ENCODE results near the gene GRID2.

The GRID2 gene

GRCh38 chr4:93370256-93370655 lies 1066.5 kb downstream of the GRID2 start:
- TF ChIP-seq TAF1 (IDR thresholded peaks at IDR 0.05; ENCODE audit: borderline replicate concordance, low read depth, low read length) (no peak), POLR2AphosphoS5 (IDR thresholded peaks at IDR 0.05; ENCODE audit: low read depth, low read length) (no peak), POLR2A (IDR thresholded peaks at IDR 0.05; ENCODE audit: low read depth, low read length) (no peak)
- DNase-seq (ENCODE audit: insufficient read length) = no peak
- no peak for FAIRE-seq

DNA sequence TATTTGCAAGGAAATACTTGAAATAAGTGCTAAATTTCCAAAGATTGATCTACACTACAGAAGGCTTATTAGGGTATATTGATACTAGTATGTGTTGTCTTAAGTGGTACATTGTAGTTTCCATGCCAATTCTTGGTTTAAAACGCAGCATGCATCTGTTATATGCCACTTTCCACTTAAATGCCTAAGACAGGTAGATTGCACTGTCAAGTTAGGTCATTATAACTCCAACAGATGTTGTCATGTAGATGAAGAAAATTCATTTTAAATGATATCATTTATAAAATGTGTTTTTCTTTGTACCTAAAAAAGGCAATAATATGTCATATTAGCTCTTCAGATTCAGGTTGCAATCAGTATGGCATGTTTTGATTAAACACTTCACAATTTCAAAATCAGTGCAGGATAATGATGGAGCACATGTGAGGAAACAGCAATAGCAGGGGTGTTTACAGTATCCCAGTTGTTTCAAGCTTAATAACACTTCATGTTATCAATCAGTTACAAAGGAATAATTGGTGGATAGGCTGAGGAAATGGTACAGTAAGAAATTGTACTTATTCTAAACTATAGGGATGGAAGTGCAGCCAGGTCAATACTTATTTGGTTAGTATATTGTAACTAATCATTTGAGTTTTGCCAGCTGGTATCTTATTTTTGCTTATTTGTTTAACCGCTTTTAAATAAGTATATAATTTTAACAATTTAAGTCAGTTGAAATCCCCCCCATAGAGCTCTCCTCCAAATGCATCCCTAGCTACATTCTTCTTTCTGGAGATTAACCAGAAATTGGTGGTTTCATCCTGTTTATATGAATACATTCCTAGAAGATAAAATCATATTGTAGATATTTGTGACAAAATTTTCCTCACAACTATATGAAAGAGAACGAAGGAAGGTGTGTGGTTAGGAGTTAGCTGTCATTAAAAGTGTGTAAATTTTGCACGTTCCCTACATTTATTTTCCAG lies 1070.4 kb downstream of the GRID2 start:
- TF ChIP-seq TAF1 (IDR thresholded peaks at IDR 0.05; ENCODE audit: borderline replicate concordance, low read depth, low read length) (no peak), POLR2A (IDR thresholded peaks at IDR 0.05; ENCODE audit: low read depth, low read length) (no peak), POLR2AphosphoS5 (IDR thresholded peaks at IDR 0.05; ENCODE audit: low read depth, low read length) (no peak)
- DNase-seq (ENCODE audit: insufficient read length) (no peak), FAIRE-seq (no peak)

- no peak for TF ChIP-seq POLR2A (IDR thresholded peaks at IDR 0.05; ENCODE audit: low read depth, low read length)
- TF ChIP-seq POLR2AphosphoS5 (IDR thresholded peaks at IDR 0.05; ENCODE audit: low read depth, low read length) = no peak
- no peak for TF ChIP-seq TAF1 (IDR thresholded peaks at IDR 0.05; ENCODE audit: borderline replicate concordance, low read depth, low read length)
- DNase-seq (ENCODE audit: insufficient read length) (no peak), FAIRE-seq (no peak)
Measured at GRCh38 chr4:93384241-93384640, 1080.5 kb downstream of the GRID2 start.

GRCh38 chr4:93384887-93385286 lies 1081.1 kb downstream of the GRID2 start:
- no peak for DNase-seq (ENCODE audit: insufficient read length)
- TF ChIP-seq TAF1 (IDR thresholded peaks at IDR 0.05; ENCODE audit: borderline replicate concordance, low read depth, low read length) = no peak
- TF ChIP-seq POLR2A (IDR thresholded peaks at IDR 0.05; ENCODE audit: low read depth, low read length) = no peak
- no peak for TF ChIP-seq POLR2AphosphoS5 (IDR thresholded peaks at IDR 0.05; ENCODE audit: low read depth, low read length)
- no peak for FAIRE-seq

DNA sequence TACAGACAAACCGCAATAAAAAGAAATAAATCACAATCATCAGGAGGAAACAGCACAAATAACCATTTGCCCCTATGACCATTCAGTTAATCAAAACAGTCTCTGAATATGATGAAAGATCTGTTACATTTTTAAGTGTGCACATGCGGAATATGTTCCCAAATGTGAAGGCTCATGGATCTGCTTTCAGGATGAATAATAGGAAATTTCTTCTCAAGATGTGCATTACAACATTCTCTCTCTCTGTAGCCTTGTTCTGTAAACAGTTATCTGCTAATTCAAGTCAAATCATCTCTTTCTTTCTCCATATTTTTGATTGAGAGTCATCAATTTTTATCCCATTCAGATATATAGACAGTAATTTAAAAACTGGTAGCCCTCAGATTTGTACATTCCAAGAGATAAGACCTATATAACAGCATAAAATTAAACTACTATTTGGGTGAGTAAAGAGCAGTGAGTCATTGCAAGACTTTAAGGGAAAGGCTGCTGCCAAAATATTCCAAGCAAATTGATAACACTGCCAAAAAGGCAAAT lies 1090.8 kb downstream of the GRID2 start:
- DNase-seq (ENCODE audit: insufficient read length) = no peak
- no peak for FAIRE-seq
- TF ChIP-seq POLR2A (IDR thresholded peaks at IDR 0.05; ENCODE audit: low read depth, low read length) (no peak), POLR2AphosphoS5 (IDR thresholded peaks at IDR 0.05; ENCODE audit: low read depth, low read length) (no peak), TAF1 (IDR thresholded peaks at IDR 0.05; ENCODE audit: borderline replicate concordance, low read depth, low read length) (no peak)

DNA sequence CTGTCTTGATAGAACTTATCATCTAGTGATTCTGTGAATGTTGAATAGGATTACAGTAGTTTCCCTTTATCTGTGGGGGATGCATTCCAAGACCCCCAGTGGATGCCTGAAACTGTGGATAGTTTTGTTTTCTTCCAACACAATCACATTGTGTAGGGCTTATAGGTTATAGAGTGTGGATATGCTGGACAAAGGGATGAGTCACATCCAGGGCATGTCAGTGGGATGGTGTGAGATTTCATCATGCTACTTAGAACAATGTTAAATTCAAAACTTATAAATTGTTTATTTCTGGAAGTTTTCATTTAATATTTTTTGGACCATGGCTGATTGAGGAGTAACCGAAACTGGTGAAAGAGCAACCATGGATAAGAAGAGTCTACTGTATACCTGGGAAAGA lies 1092.5 kb downstream of the GRID2 start:
- DNase-seq (ENCODE audit: insufficient read length) = no peak
- no peak for FAIRE-seq
- TF ChIP-seq POLR2A (IDR thresholded peaks at IDR 0.05; ENCODE audit: low read depth, low read length) (no peak), TAF1 (IDR thresholded peaks at IDR 0.05; ENCODE audit: borderline replicate concordance, low read depth, low read length) (no peak), POLR2AphosphoS5 (IDR thresholded peaks at IDR 0.05; ENCODE audit: low read depth, low read length) (no peak)

GRCh38 chr4:93403571-93403970 lies 1099.8 kb downstream of the GRID2 start:
- DNase-seq (ENCODE audit: insufficient read length) = no peak
- TF ChIP-seq POLR2A (IDR thresholded peaks at IDR 0.05; ENCODE audit: low read depth, low read length) (no peak), TAF1 (IDR thresholded peaks at IDR 0.05; ENCODE audit: borderline replicate concordance, low read depth, low read length) (no peak), POLR2AphosphoS5 (IDR thresholded peaks at IDR 0.05; ENCODE audit: low read depth, low read length) (no peak)
- no peak for FAIRE-seq

GRCh38 chr4:93407493-93408275 lies 1103.9 kb downstream of the GRID2 start:
- no peak for DNase-seq (ENCODE audit: insufficient read length)
- no peak for TF ChIP-seq TAF1 (IDR thresholded peaks at IDR 0.05; ENCODE audit: borderline replicate concordance, low read depth, low read length)
- no peak for TF ChIP-seq POLR2A (IDR thresholded peaks at IDR 0.05; ENCODE audit: low read depth, low read length)
- TF ChIP-seq POLR2AphosphoS5 (IDR thresholded peaks at IDR 0.05; ENCODE audit: low read depth, low read length) = no peak
- no peak for FAIRE-seq

GRCh38 chr4:93409035-93409434 lies 1105.3 kb downstream of the GRID2 start:
- DNase-seq (ENCODE audit: insufficient read length) = no peak
- FAIRE-seq = no peak
- no peak for TF ChIP-seq POLR2AphosphoS5 (IDR thresholded peaks at IDR 0.05; ENCODE audit: low read depth, low read length)

- TF ChIP-seq POLR2A (IDR thresholded peaks at IDR 0.05; ENCODE audit: low read depth, low read length) = no peak
- TF ChIP-seq TAF1 (IDR thresholded peaks at IDR 0.05; ENCODE audit: borderline replicate concordance, low read depth, low read length) = no peak
- TF ChIP-seq POLR2AphosphoS5 (IDR thresholded peaks at IDR 0.05; ENCODE audit: low read depth, low read length) = no peak
- FAIRE-seq = no peak
- DNase-seq (ENCODE audit: insufficient read length) = no peak
Measured at GRCh38 chr4:93414041-93414550, 1110.3 kb downstream of the GRID2 start.
